ENCODE results near the gene COBL.

COBL gene

GRCh38 chr7:51082940-51083533 is 233.6 kb downstream of the COBL start:
- H3K9me2 ChIP-seq (replicated peaks; ENCODE audit: control insufficient read depth, low read length) = no peaks in the 10 kb centered on the region
- H3K27me3 ChIP-seq (ENCODE audit: control insufficient read depth, low read length) = 0 out of 2 replicates have a peak, but pooled peaks cover 5% of the 10 kb centered on the region
- H3K9me3 ChIP-seq (ENCODE audit: control insufficient read depth, insufficient read depth, low read length) = no peaks in the 10 kb centered on the region
- no peak overlapping the region for H3K4me2 ChIP-seq (ENCODE audit: low read length)
- no peaks in the 10 kb centered on the region for H3K36me3 ChIP-seq (ENCODE audit: control insufficient read depth, low read length)
- no peaks in the 10 kb centered on the region for H3K4me1 ChIP-seq (ENCODE audit: control insufficient read depth, low read length)
- H3K79me2 ChIP-seq (ENCODE audit: control insufficient read depth, low read length) = no peaks in the 10 kb centered on the region
- no peak overlapping the region for H3K27ac ChIP-seq (ENCODE audit: low read depth, low read length)
- H3F3A ChIP-seq (ENCODE audit: control insufficient read depth, insufficient read depth) = no peaks in the 10 kb centered on the region
- H3K4me3 ChIP-seq (ENCODE audit: low read length) = no peak overlapping the region
- no peaks in the 10 kb centered on the region for H4K20me1 ChIP-seq (ENCODE audit: control insufficient read depth, insufficient read depth, low read depth, low read length)
- TF ChIP-seq CTCF (IDR thresholded peaks at IDR 0.05; ENCODE audit: low read depth, low read length, poor library complexity, severe bottlenecking) = no peak
- TF ChIP-seq EZH2phosphoT487 (IDR thresholded peaks at IDR 0.05; ENCODE audit: borderline replicate concordance, low read length) = no peak

- Histone ChIP-seq H3K9me2 (replicated peaks; ENCODE audit: control insufficient read depth, low read length) (no peaks in the 10 kb centered on the region), H3K36me3 (ENCODE audit: control insufficient read depth, low read length) (no peaks in the 10 kb centered on the region), H3K4me3 (ENCODE audit: low read length) (no peak overlapping the region), H4K20me1 (ENCODE audit: control insufficient read depth, insufficient read depth, low read depth, low read length) (no peaks in the 10 kb centered on the region), H3F3A (ENCODE audit: control insufficient read depth, insufficient read depth) (no peaks in the 10 kb centered on the region), H3K4me1 (ENCODE audit: control insufficient read depth, low read length) (no peaks in the 10 kb centered on the region), H3K27ac (ENCODE audit: low read depth, low read length) (no peak overlapping the region), H3K27me3 (ENCODE audit: control insufficient read depth, low read length) (peaks cover 13% of the 10 kb centered on the region; the same call in 1 of the 2 replicates), H3K4me2 (ENCODE audit: low read length) (no peak overlapping the region), H3K9me3 (ENCODE audit: control insufficient read depth, insufficient read depth, low read length) (no peaks in the 10 kb centered on the region), H3K79me2 (ENCODE audit: control insufficient read depth, low read length) (no peaks in the 10 kb centered on the region)
- TF ChIP-seq CTCF (IDR thresholded peaks at IDR 0.05; ENCODE audit: low read depth, low read length, poor library complexity, severe bottlenecking) (no peak), EZH2phosphoT487 (IDR thresholded peaks at IDR 0.05; ENCODE audit: borderline replicate concordance, low read length) (no peak)
Measured at GRCh38 chr7:51082096-51082840, 234.3 kb downstream of the COBL start.

GRCh38 chr7:51081270-51081890 is 235.2 kb downstream of the COBL start:
- Histone ChIP-seq H3K27ac (ENCODE audit: low read depth, low read length) (no peak overlapping the region), H3K36me3 (ENCODE audit: control insufficient read depth, low read length) (no peaks in the 10 kb centered on the region), H3K9me2 (replicated peaks; ENCODE audit: control insufficient read depth, low read length) (no peaks in the 10 kb centered on the region), H3F3A (ENCODE audit: control insufficient read depth, insufficient read depth) (no peaks in the 10 kb centered on the region), H3K79me2 (ENCODE audit: control insufficient read depth, low read length) (no peaks in the 10 kb centered on the region), H3K27me3 (ENCODE audit: control insufficient read depth, low read length) (peaks cover 15% of the 10 kb centered on the region; the same call in 1 of the 2 replicates), H3K9me3 (ENCODE audit: control insufficient read depth, insufficient read depth, low read length) (no peaks in the 10 kb centered on the region), H3K4me2 (ENCODE audit: low read length) (no peak overlapping the region), H3K4me1 (ENCODE audit: control insufficient read depth, low read length) (no peaks in the 10 kb centered on the region), H3K4me3 (ENCODE audit: low read length) (no peak overlapping the region), H4K20me1 (ENCODE audit: control insufficient read depth, insufficient read depth, low read depth, low read length) (no peaks in the 10 kb centered on the region)
- no peak for TF ChIP-seq CTCF (IDR thresholded peaks at IDR 0.05; ENCODE audit: low read depth, low read length, poor library complexity, severe bottlenecking)
- no peak for TF ChIP-seq EZH2phosphoT487 (IDR thresholded peaks at IDR 0.05; ENCODE audit: borderline replicate concordance, low read length)
